Activated T-cell treated with anti-CD3 and anti-CD28 coated beads, Interleukin-2, amount 50 U/mL, for 1 hour (primary cell): ENCODE data around the gene GLIPR1L2.

Source experiments
- DNase-seq: peaks from one replicate; pipeline ENCODE4 v3.0.0-alpha.2; 2020

The GLIPR1L2 gene

GRCh38 chr12:75479963-75480461 is 89.1 kb downstream of the GLIPR1L2 start:
- DNase-seq = no peak

- DNase-seq = peak; percentile 73
These were observed 89.6 kb downstream of the GLIPR1L2 start, which contains the start of gene GLIPR1 for GRCh38 chr12:75480469-75480949. Gene GLIPR1, plus strand, starts transcription at chr12:75480755. Its CDS starts 126 bp downstream, at chr12:75480881.

- DNase-seq = no peak
These were observed 90.3 kb downstream of the GLIPR1L2 start for GRCh38 chr12:75481013-75481705.

GRCh38 chr12:75481774-75482173 is 90.9 kb downstream of the GLIPR1L2 start:
- no peak for DNase-seq
